B cell (primary cell): ENCODE measurements around the gene PRUNE2. TPM values are rescaled to one million over a fixed set of nuclear protein-coding genes. Genes with fewer than 3 reads are reported as not detected.

Experiments used
- ATAC-seq: fragments of 200-7000 bp; cut with Tn5 transposase; one replicate; pipeline ENCODE4 v1.10.0; 2021; ENCODE audit warnings: low read depth, mild to moderate bottlenecking, moderate number of reproducible peaks, moderate library complexity
- CTCF ChIA-PET: fragments of 350-600 bp; sonication (Branson Sonifier 250); formaldehyde crosslinking; loops from one replicate; lab custom pipeline; 2021; ENCODE audit warnings: antibody characterized with exemption, inconsistent platforms; lab: Charles Lee
- POLR2A ChIA-PET: fragments of 350-600 bp; sonication (Branson Sonifier 250); formaldehyde crosslinking; loops from one replicate; lab custom pipeline; 2021; ENCODE audit warnings: antibody characterized with exemption; lab: Charles Lee
- DNase-seq: peaks from one replicate; pipeline ENCODE4 v3.0.0; 2013
- H2AFZ ChIP-seq: 2 replicates; pipeline ENCODE4 v1.6.1; 2012; ENCODE audit warnings: mild to moderate bottlenecking, low read depth, low read length; ENCODE audit not compliant: insufficient read depth, poor library complexity, severe bottlenecking
- H3K27ac ChIP-seq, 2 donors: 1 replicate in 1 of 2; 2 replicates in 1 of 2; pipeline ENCODE4 v1.5.1; 2012 to 2013; ENCODE audit warnings: low read length in 2 of 2, mild to moderate bottlenecking in 2 of 2, moderate library complexity in 1 of 2
- H3K27me3 ChIP-seq, 4 experiments: fragments of 200-600 bp in 1 of 4; sonication (generic) in 1 of 4; replicated peaks in 1 of 4; 1 replicate in 2 of 4; 2 replicates in 2 of 4; pipeline versions ENCODE4 v1.6.1 to v1.7.0; 2013 to 2016; ENCODE audit warnings: low read length in 3 of 4, mild to moderate bottlenecking in 2 of 4, mixed read lengths in 1 of 4, moderate library complexity in 1 of 4; ENCODE audit not compliant: insufficient read depth in 4 of 4, control insufficient read depth in 3 of 4; ENCODE audit errors: control extremely low read depth in 1 of 4
- H3K36me3 ChIP-seq, 2 experiments: replicated peaks in 1 of 2; 1 replicate in 1 of 2; 2 replicates in 1 of 2; pipeline versions ENCODE4 v1.6.1 to v1.7.1; 2013; ENCODE audit warnings: low read length in 1 of 2; ENCODE audit not compliant: insufficient read depth in 2 of 2, control insufficient read depth in 1 of 2; ENCODE audit errors: control extremely low read depth in 1 of 2, extremely low read depth in 1 of 2
- H3K4me1 ChIP-seq, 2 donors: fragments of 200-600 bp in 1 of 2; sonication (generic) in 1 of 2; 1 replicate in 1 of 2; 2 replicates in 1 of 2; pipeline versions ENCODE4 v1.5.1 to v1.6.1; 2013 to 2017; ENCODE audit warnings: low read length in 2 of 2; ENCODE audit not compliant: control insufficient read depth in 2 of 2, insufficient read depth in 2 of 2
- H3K4me2 ChIP-seq: replicated peaks from 2 replicates; pipeline ENCODE3; 2012; ENCODE audit warnings: mild to moderate bottlenecking, low read depth, low read length; ENCODE audit not compliant: poor library complexity, severe bottlenecking
- H3K4me3 ChIP-seq, 5 experiments: fragments of 200-600 bp in 1 of 5; sonication (generic) in 1 of 5; 1 replicate in 3 of 5; 2 replicates in 2 of 5; pipeline versions ENCODE4 v1.5.1 to v1.7.0; 2011 to 2016; ENCODE audit warnings: low read length in 4 of 5, mild to moderate bottlenecking in 4 of 5, low read depth in 2 of 5, control low read depth in 1 of 5, moderate library complexity in 1 of 5; ENCODE audit not compliant: insufficient read depth in 1 of 5; ENCODE audit errors: control extremely low read depth in 1 of 5, extremely low read depth in 1 of 5
- H3K79me2 ChIP-seq: fragments of 200-600 bp; sonication (generic); one replicate; pipeline ENCODE4 v1.6.0; 2016; ENCODE audit warnings: low read length; ENCODE audit not compliant: control insufficient read depth, insufficient read depth
- H3K9ac ChIP-seq: fragments of 200-600 bp; sonication (generic); 2 replicates; pipeline ENCODE4 v1.6.1; 2017; ENCODE audit warnings: mild to moderate bottlenecking, low read length, moderate library complexity
- H3K9me3 ChIP-seq, 3 donors: one replicate each; pipeline versions ENCODE4 v1.6.1 to v1.7.1; 2013; ENCODE audit warnings: low read length in 2 of 3; ENCODE audit not compliant: control insufficient read depth in 2 of 3, insufficient read depth in 1 of 3; ENCODE audit errors: control extremely low read depth in 1 of 3
- H4K20me1 ChIP-seq: 2 replicates; pipeline ENCODE4 v1.6.0; 2012; ENCODE audit warnings: mild to moderate bottlenecking, low read length; ENCODE audit not compliant: insufficient read depth, control insufficient read depth, poor library complexity, severe bottlenecking
- H3K27ac Mint-ChIP-seq: one replicate; pipeline ENCODE4 v1.8.0; 2021; ENCODE audit warnings: mixed read lengths
- H3K27me3 Mint-ChIP-seq: one replicate; pipeline ENCODE4 v1.8.0; 2021; ENCODE audit warnings: mixed read lengths
- H3K4me1 Mint-ChIP-seq: one replicate; pipeline ENCODE4 v1.8.0; 2021; ENCODE audit warnings: mixed read lengths
- H3K4me3 Mint-ChIP-seq: one replicate; pipeline ENCODE4 v1.8.0; 2021; ENCODE audit warnings: mixed read lengths
- H3K9me3 Mint-ChIP-seq: one replicate; pipeline ENCODE4 v1.8.0; 2022; ENCODE audit warnings: mixed read lengths; ENCODE audit not compliant: insufficient read depth
- EZH2 ChIP-seq: IDR thresholded peaks from 2 replicates; pipeline ENCODE4 v1.6.1; 2012; ENCODE audit warnings: borderline replicate concordance, low read depth, mild to moderate bottlenecking, moderate library complexity, low read length; ENCODE audit not compliant: insufficient read depth, poor library complexity, severe bottlenecking
- WGBS: methylation state at CpG from one replicate; pipeline ENCODE4 v1.1.5; 2013; ENCODE audit warnings: missing lambda C conversion rate; ENCODE audit not compliant: insufficient coverage; 5-methylcytosine and 5-hydroxymethylcytosine counted together
- intact Hi-C: fragments of 100-400 bp; cut with micrococcal nuclease; formaldehyde crosslinking; loops from one replicate; pipeline ENCODE4 v1.10.0; 2022
- polyA plus RNA-seq: library from polyadenylated mRNA; depleted of rRNA; stranded (reverse); fragments of >200 nt; gene quantifications from 2 replicates; pipeline ENCODE4 v1.2.3, GENCODE V29; 2012
- total RNA-seq, 2 donors: library from RNA; stranded (reverse); fragments of 120-200 nt in 1 of 2; gene quantifications; 1 replicate in 1 of 2; 2 replicates in 1 of 2; pipeline versions ENCODE4 v1.2.3 to v1.2.4, GENCODE V29; 2013 to 2022
- TF ChIP-seq, protein P1 (sequence below): fragments of 200-600 bp; IDR thresholded peaks from one replicate; pipeline ENCODE4 v1.8.0; 2022; ENCODE audit warnings: antibody characterized with exemption, mild to moderate bottlenecking

Gene PRUNE2
- total and polyA plus RNA-seq, 2 donors (not counting 1 experiment from before 2014, with no cell fraction given) = 0.12 TPM; not detected in 1

DNA sequence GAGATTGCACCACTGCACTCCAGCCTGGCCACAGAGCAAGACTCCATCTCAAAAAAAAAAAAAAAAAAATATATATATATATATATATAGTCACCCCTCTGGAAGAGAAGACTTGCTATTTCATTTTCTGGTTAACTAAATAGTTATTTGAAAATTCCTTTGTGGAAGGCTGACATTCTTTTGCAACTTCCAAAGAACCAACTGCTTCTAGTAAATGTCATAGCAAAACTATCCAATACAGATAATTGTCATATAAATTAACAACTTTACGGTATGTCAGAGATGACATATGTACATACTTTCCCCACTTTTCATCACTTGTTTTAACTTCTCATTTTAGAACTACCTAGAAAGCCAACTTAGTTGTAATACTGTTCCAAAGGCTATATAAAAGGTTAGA lies 50.9 kb downstream of the PRUNE2 start:
- no peak overlapping the region for H3K9ac ChIP-seq
- H3K27ac ChIP-seq = no peak overlapping the region
- no peak overlapping the region for H3K4me3 Mint-ChIP-seq
- no peak overlapping the region for H2AFZ ChIP-seq
- no CpG with 5 or more reads among the region's 1 CpG for WGBS
- ATAC-seq (no peak), DNase-seq (no peak)
- H3K79me2 ChIP-seq = no peaks in the 10 kb centered on the region
- H3K9me3 Mint-ChIP-seq = peaks cover 4% of the 10 kb centered on the region
- peaks cover 0 to 2% (median 0%) of the 10 kb centered on the region in 3 donors for H3K9me3 ChIP-seq
- ChIA-PET POLR2A (no interaction called here), CTCF (no interaction called here)
- no peaks in the 10 kb centered on the region for H3K4me1 ChIP-seq
- no peak overlapping the region for H3K4me2 ChIP-seq
- H3K27ac Mint-ChIP-seq = no peak overlapping the region
- peaks cover 6% of the 10 kb centered on the region for H3K27me3 Mint-ChIP-seq
- no peaks in the 10 kb centered on the region for H3K27me3 ChIP-seq
- H3K4me1 Mint-ChIP-seq = no peaks in the 10 kb centered on the region
- TF ChIP-seq, protein P1, sequence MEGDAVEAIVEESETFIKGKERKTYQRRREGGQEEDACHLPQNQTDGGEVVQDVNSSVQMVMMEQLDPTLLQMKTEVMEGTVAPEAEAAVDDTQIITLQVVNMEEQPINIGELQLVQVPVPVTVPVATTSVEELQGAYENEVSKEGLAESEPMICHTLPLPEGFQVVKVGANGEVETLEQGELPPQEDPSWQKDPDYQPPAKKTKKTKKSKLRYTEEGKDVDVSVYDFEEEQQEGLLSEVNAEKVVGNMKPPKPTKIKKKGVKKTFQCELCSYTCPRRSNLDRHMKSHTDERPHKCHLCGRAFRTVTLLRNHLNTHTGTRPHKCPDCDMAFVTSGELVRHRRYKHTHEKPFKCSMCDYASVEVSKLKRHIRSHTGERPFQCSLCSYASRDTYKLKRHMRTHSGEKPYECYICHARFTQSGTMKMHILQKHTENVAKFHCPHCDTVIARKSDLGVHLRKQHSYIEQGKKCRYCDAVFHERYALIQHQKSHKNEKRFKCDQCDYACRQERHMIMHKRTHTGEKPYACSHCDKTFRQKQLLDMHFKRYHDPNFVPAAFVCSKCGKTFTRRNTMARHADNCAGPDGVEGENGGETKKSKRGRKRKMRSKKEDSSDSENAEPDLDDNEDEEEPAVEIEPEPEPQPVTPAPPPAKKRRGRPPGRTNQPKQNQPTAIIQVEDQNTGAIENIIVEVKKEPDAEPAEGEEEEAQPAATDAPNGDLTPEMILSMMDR = no peak
- TF ChIP-seq EZH2 = no peak
- H3K36me3 ChIP-seq = no peaks in the 10 kb centered on the region
- no peaks in the 10 kb centered on the region for H4K20me1 ChIP-seq
- no peak overlapping the region for H3K4me3 ChIP-seq
- intact Hi-C loops = no loop called here

DNA sequence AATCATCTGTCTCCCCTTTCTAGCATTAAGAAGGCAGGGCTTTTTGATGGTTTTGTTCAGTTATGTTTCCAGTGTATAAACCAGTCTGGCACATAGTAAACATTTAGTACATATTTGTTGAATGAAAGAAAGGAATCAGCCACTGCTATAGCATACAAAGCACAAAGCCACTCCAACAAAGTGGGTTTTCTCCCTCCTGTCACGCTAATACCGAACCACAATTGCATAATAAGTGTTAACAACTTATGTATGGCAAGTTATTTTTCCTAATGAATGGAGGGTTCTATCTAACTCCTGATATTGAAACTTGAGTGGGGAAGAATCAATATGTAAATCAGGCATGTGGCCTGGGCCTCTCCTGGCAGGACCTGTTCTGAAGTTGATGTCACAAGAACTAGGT lies 53.9 kb downstream of the PRUNE2 start:
- Mint-ChIP-seq H3K9me3 (no peaks in the 10 kb centered on the region), H3K27ac (no peak overlapping the region), H3K4me3 (no peak overlapping the region), H3K27me3 (peaks cover 9% of the 10 kb centered on the region), H3K4me1 (no peaks in the 10 kb centered on the region)
- H3K27me3 ChIP-seq = no peaks in the 10 kb centered on the region
- CTCF ChIA-PET = no interaction called here
- no peaks in the 10 kb centered on the region for H3K9me3 ChIP-seq
- no peaks in the 10 kb centered on the region for H3K79me2 ChIP-seq
- H3K4me1 ChIP-seq = no peaks in the 10 kb centered on the region
- H2AFZ ChIP-seq = no peak overlapping the region
- intact Hi-C loops = no loop called here
- H3K4me2 ChIP-seq = no peak overlapping the region
- no peaks in the 10 kb centered on the region for H3K36me3 ChIP-seq
- H4K20me1 ChIP-seq = no peaks in the 10 kb centered on the region
- no peak overlapping the region for H3K27ac ChIP-seq
- H3K4me3 ChIP-seq = no peak overlapping the region
- POLR2A ChIA-PET = no interaction called here
- H3K9ac ChIP-seq = no peak overlapping the region
- DNase-seq = no peak
- ATAC-seq = no peak
- no CpG with 5 or more reads among the region's 2 CpGs for WGBS
- TF ChIP-seq, protein P1 = no peak
- no peak for TF ChIP-seq EZH2
